Fibroblast of pulmonary artery (primary cell): Measurements from ENCODE around the gene CRISPLD2.
A peak's percentile ranks its signal among the peaks of the same experiment; 100 is the strongest.
"Not testable (repeated sequence)": the region's sequence is repeated elsewhere in the genome, so short reads cannot be mapped to it uniquely, and the experiment has no call there.

Experiments
- DNase-seq: peaks from one replicate; pipeline ENCODE4 v3.0.0-alpha.2; 2010; ENCODE audit warnings: low read depth
- H3K4me3 ChIP-seq: replicated peaks from 2 replicates; pipeline ENCODE4 v1.5.1; 2011; ENCODE audit warnings: low read depth, mild to moderate bottlenecking, control low read depth, low read length, moderate library complexity
- CTCF ChIP-seq: IDR thresholded peaks from 2 replicates; pipeline ENCODE4 v1.5.1; 2011; ENCODE audit warnings: mild to moderate bottlenecking, control low read depth, low read length, inconsistent platforms; ENCODE audit errors: missing control alignments

Gene CRISPLD2

GRCh38 chr16:84827131-84827574 lies 7.4 kb downstream of the CRISPLD2 start:
- H3K4me3 ChIP-seq = no peak overlapping the region
- DNase-seq = peak; percentile 53
- TF ChIP-seq CTCF = no peak

DNA sequence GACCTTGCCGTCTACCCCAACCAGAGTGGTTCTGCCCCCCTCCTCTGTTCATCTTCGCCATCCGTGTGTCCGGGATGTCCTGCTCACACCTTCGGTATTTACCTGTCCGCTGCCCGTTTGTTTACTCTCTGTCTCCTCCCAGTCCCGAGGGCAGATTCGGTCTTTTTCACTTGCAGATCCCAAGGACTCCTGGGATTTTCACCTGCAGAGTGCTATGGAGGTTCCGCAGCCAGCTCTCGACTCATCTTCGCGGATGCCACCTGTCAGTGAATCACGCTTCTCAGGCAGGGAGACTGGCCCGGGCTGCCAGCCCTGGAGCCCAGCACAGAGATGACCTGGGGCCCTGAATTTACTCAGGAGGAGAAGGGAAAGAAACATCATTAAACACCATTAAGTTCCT lies 8.1 kb downstream of the CRISPLD2 start:
- TF ChIP-seq CTCF = no peak
- no peak overlapping the region for H3K4me3 ChIP-seq
- no peak for DNase-seq

GRCh38 chr16:84828322-84828721 lies 8.5 kb downstream of the CRISPLD2 start:
- no peak overlapping the region for H3K4me3 ChIP-seq
- no peak for DNase-seq
- TF ChIP-seq CTCF = no peak

- H3K4me3 ChIP-seq = no peak overlapping the region
- DNase-seq = peak; percentile 77
- TF ChIP-seq CTCF = no peak
Observed at GRCh38 chr16:84829168-84829965, 9.6 kb downstream of the CRISPLD2 start.

GRCh38 chr16:84830765-84831384 lies 11.1 kb downstream of the CRISPLD2 start:
- DNase-seq = no peak
- H3K4me3 ChIP-seq = no peak overlapping the region
- no peak for TF ChIP-seq CTCF

DNA sequence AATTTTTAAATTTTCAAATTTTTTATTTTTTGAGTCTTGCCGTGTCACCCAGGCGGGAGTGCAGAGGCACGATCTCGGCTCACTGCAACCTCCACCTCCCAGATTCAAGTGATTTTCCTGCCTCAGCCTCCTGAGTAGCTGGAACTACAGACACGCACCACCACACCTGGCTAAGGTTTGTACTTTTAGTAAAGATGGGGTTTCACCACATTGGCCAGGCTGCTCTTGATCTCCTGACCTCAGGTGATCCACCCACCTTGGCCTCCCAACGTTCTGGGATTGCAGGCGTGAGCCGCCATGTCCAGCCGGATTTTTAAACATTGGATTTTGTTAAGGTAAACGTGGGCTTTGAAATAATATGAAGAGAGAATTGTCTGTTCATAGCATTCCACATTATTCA lies 11.9 kb downstream of the CRISPLD2 start:
- not testable (repeated sequence) for DNase-seq, H3K4me3 ChIP-seq

DNA sequence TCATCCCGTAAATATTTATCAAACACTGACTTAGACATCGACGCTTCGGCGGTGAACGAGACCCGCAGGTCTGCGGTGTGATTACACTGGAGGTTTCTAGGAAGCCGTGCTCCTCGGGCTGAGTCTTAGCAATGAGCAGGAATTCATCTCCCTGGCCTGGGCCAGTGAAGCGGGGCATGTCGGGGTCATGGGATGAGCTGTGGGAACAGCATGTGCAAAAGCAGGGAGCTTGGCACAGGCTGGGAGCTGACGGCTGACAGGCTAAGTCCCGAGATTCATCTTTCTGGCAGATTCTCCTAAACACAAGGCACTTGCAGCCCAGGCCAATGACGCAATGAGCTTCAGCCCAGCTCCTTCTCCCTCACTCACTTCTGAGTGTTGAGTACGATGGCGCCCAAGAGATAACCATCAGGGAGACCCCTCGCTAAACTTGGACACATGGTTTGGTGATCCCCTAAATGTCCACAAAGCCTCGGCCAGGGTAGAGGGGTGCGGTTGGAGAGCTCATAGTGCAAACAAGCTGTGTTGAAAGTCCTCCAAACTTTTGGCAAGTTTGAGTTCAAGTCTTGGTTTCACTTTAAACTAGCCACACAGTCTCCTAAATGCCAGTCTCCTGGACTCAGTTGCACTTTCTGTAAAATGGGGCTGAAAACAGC lies 12.8 kb downstream of the CRISPLD2 start:
- DNase-seq = peak; percentile 98
- peak overlapping the region; percentile 31 for H3K4me3 ChIP-seq
- TF ChIP-seq CTCF = no peak
